MM.1S (cell line): ENCODE results near the gene PTP4A1.

Source experiments
- CTCF ChIP-seq: fragments of 300-600 bp; sonication (generic); IDR thresholded peaks from 2 replicates; pipeline ENCODE4 v1.5.1; 2016; ENCODE audit warnings: antibody characterized with exemption, low read length, mixed read lengths
- EZH2 ChIP-seq: fragments of 300-600 bp; sonication (generic); optimal IDR thresholded peaks from 2 replicates; pipeline ENCODE3; 2017; ENCODE audit warnings: low read depth, mild to moderate bottlenecking, antibody characterized with exemption, low read length, mixed read lengths
- EZH2phosphoT487 ChIP-seq: fragments of 300-600 bp; sonication (generic); IDR thresholded peaks from 2 replicates; pipeline ENCODE4 v1.6.1; 2018; ENCODE audit warnings: antibody characterized with exemption, low read length

- TF ChIP-seq CTCF (no peak), EZH2 (no peak), EZH2phosphoT487 (no peak)
Observed at GRCh38 chr6:63597141-63598048, 25.1 kb downstream of the PTP4A1 start.
